DMS153 treated with DMSO at 0.1 percent for 48 hours (cell line): ENCODE measurements around the gene SDR42E1.

Experiments used
- DNase-seq: peaks from one replicate; lab custom pipeline; 2025; ENCODE audit not compliant: unreplicated experiment; lab: John Stamatoyannopoulos, UW

The SDR42E1 gene, protein sequence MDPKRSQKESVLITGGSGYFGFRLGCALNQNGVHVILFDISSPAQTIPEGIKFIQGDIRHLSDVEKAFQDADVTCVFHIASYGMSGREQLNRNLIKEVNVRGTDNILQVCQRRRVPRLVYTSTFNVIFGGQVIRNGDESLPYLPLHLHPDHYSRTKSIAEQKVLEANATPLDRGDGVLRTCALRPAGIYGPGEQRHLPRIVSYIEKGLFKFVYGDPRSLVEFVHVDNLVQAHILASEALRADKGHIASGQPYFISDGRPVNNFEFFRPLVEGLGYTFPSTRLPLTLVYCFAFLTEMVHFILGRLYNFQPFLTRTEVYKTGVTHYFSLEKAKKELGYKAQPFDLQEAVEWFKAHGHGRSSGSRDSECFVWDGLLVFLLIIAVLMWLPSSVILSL

DNA sequence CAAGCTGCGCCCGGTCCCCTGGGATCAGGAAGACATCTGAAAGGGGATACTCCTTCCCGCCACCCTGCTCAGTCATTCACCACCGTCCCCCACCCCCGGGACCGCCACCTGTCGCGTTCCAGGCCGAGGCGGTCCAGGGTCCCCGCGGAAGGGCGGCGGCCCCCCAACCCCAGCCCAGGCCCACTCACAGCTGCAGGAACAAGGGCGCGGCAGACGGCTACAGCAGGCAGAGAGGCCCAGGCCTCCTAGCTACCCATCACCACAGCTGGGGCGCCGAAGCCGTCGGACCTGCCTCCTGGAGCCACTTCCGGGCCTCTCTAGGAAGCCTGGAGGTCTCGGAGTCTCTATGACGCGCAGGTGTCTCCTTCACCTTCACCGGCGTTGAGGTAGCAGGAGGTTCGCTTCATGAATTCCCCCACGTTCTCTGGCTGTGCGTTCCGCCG, at the start of gene SDR42E1:
SDR42E1 (minus strand) TSS at position 272 of the 443 bp plus-strand sequence. CDS start 10,612 bp downstream, outside the sequence.
- peak; percentile 77 for DNase-seq

DNA sequence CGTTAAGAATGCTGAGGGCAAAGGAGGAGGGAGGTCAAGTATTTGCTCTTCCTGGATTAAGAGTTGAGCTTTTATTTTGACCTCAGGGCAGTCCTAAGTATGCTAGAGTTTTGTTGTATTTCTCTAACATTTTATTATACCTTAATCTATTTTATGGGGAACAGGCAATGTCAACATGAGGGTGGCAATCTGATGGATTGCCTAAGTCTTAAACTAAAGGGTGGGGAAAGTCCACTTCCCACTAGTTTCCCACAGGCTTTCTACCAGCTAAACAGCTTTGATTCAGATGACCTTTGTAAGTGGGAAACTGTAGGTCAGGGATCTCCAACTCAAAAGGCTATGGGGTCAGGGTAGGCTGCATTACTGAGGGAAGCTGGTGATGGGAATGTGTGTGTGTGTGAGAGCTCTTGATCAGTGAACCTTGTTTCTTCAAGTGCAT, 48.7 kb upstream of the SDR42E1 start:
- no peak for DNase-seq

DNA sequence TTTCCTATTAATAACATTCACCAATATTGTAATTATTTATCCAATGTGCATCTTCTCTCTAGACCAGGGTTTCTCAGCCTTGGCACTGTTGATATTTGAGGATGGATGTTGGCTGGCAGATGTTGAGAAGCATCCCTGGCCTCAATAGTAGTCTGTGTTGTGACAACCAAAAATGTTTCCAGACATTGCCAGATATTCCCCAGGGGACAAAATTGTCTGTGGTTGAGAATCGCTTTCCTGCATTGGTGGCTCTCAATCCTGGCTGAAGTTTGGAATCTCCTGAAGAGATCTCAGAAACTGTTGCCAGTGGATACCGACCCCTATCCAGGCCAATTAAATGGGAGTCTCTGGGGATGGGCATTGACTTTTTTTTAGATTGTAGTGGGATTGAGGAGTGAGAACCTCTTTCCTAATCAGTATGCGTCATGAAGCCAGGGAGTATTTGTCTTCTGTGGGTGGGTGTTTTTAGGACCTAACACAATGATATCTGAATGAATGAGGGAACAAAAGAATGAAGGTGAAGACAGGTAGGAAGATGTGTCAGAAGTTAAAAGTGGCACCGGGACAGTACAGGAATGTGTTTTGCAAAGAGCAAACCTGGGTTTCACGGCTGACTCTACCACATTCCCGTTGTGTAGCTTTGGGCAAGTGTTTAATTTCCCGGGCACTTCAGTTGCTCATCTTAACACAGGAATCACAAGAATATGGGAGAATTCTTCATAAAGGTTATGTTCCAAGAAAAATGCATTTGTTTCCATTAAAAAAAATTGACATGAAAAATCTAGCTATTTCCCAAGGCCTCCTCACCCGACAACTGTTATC, 48.1 kb upstream of the SDR42E1 start:
- no peak for DNase-seq

DNA sequence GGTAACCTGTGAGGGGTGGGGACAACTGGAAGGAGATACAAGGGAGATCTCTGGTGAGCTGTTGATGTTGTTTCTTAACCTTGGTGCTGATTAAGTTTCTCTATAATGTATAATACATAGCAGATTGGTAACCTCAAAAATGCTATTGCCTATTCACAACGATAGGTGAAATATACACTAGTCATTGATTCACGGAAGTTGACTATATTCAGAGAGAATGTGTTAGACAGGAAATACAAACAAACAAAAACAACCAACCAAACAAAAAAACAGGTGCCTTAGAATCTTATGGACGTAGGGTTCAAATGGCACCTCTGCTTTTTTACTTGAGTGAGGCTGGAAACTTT, 45.3 kb upstream of the SDR42E1 start:
- no peak for DNase-seq

DNA sequence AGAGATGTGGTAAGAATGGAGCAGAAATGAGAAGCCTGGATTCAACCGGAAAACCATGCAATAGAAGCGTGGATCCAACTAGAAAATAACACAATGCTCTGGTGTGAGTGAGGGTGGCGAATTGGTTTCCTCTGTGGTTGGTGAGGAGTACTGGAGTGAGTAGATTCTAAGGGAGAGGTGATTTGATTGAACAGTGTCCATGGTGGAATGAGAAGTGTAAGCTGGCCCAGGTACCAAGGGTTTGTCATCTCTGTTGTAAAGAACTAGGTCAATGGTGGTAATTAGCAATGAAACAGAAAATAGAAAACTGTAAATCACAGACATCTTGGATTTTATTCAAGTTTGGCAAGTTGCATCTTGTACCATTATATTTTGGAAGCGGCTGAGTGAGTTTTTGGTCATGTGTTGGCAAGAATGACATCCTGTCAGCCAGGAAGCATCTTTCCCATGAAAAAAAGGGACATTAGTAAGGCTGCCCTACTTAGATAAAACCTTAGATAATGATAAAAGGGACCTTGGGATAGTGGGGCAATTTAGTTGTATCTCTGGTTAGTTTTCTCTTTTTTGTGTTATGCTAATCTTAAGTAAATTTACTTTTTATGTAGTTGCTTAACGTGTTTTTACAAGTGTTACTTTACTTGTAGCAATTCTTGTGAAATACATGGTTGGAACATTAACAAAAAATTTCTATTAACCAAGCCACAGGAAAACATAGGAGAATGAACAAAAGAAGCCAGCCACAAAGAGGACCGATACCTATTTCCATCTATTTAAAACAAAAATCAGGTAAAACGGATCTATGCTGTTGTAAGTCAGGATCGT, 44.7 kb upstream of the SDR42E1 start:
- no peak for DNase-seq

DNA sequence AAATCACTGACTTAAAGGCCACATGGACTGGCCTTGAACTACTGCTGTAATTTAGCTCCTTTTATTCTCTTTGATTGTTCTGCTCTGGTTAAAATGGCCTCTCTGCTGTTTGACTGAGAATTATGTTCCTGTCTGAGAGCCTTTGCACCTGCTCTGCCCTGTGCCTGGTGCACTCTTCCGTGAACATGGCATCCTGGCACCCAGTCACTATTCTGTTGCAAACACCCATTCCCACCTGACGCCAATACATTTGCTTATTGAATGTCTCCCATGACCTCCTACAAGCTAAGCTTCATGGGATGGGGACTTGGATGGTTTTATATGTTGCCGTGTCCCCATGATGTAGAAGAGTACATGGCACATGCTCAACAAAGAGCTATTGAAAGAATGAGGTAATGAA, 43.8 kb upstream of the SDR42E1 start:
- no peak for DNase-seq

DNA sequence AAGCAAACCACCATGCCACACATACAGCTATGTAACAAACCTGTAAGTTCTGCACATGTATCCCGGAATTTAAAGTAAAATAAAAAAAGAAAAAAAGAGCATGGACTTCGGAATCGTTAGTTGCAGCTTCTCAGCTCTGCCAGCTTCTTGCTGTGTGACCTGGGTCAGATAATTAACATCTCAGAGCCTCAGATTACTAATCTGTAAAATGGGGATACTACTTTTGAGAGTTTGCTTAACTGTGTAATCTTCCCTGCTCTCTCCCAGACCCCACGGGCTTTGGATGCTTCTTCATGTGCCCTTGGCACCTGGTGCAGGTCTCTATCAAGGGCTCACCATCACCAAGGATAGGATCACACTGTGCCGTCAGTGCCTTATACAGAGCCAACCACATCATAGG, 40.4 kb upstream of the SDR42E1 start:
- DNase-seq = no peak

DNA sequence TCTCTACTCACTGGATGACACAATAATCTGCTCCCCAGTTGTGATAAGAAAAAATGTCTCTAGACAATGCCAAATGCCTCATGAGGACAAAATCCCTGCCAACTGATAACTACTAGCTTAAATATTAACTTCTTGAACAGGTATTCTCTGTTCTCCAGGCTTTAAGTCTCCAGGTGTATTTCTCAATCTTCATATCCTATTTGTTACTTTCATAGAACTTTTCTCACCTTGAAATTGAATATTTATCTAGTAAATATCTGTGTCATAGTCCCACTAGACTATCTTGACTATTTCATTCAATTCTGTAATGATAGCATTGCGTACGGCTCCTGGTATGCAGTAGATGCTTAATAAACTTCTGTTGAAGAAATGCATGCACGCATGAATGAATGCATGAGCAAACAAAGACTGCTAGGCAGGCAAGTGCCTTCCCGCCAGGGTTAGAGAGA, 39.7 kb upstream of the SDR42E1 start:
- DNase-seq = no peak

DNA sequence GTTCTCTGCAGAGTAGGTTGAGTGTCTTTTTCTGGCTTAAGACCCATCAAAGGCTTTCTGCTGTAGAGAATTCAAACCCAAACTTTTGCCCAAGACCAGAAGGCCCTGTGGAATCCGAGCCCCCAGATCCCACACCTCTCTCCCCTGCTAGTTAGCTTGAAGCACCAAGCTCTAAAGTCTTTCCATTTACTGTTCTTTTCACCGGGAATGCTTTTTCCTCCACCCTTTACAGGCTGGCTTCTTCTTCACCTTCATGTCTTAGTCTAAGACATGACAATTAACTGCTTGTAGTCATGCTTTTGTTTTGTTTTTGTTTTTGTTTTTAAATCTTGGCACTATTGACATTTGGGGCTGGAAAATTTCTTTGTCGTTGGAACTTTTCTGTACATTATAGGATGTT, 39.2 kb upstream of the SDR42E1 start:
- no peak for DNase-seq

DNA sequence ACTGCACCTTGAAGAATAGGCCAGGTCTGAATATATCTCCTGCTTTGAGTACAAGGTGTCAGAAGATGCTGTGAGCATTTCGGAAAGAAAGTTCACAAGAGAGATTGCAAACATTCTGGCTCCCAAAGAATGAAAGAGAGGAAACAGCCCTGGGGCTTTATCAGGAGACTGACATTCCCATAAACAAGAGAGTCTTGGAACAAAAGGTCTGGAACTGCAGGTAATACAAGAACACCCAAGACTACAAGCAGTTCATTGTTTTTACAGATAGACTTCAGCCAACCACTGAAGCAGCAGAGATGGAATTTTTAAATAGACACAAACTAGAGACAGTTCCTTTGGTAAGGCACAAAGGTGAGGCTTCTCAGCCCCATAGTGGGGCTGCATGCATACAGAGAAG, 38.2 kb upstream of the SDR42E1 start:
- no peak for DNase-seq

DNA sequence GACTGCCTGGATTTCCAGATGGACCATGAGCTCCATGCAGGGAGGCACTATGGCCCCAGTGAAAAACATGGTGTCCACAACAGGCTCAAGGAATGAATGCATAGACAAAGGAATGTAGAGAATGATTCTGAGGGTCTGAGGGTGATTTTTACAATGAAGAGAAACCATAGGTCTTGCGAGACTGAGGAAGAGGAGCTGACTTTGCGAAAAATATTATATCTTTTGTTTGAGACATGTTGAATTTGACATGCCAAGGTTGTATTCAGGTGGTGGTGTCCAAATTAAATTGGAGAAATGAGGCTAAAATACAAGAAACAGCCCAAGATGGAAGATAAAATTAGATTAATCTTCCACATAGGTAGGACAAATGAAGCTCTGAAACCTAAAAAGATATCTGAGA, 36.5 kb upstream of the SDR42E1 start:
- no peak for DNase-seq

DNA sequence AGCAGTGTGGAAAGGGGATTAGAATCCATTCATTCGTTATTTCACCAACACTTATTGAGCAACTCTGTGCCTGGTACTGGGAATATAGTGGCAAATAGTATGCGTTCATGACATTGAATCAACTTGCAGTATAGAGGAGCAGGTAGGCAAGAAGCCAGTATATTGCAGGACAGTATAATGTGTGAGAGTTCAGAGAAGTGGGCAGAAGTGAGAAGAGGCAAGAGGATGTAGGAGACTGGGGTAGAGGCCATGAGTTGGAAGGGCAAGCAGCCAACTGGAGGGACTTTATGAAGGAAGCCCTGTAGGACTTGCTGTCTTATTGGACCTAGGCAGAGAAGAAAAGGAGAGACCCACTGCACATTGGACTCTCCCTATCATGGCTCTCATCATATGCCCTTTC, 36.1 kb upstream of the SDR42E1 start:
- DNase-seq = no peak

DNA sequence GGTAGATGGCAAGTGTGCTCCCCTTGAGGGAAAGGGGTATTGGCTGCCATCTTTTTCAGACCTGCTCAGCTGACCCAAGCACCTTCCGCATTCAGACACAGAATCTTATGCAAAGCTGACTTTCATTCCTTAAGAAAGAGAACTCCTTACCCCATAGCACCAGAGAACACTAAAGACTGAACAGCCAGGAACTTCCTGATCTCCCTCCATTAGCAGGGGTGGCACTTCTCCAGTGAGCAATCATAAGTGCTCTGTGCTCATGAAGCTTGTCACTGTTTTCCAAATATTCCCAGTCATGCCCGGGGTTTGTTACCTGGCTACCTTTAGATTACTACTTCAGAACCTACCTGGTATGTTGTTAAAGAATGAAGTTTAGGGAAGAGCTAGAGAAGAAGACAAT, 35.7 kb upstream of the SDR42E1 start:
- DNase-seq = no peak

DNA sequence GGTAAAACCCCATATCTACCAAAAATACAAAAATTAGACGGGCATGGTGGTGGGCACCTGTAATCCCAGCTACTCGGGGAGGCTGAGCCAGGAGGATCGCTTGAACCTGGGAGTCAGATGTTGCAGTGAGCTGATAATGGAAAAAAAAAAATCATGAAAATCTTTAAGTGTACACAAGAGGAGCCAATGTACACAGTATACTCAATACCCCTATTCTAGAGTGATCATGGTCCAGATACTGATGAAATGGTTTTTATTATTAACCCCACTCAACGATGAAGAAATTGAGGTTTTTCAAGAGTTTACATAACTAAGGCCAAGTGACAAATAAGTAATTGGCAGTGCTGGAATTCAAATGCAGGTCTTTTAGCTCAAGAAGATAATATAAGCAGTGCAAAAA, 35.3 kb upstream of the SDR42E1 start:
- DNase-seq = no peak

DNA sequence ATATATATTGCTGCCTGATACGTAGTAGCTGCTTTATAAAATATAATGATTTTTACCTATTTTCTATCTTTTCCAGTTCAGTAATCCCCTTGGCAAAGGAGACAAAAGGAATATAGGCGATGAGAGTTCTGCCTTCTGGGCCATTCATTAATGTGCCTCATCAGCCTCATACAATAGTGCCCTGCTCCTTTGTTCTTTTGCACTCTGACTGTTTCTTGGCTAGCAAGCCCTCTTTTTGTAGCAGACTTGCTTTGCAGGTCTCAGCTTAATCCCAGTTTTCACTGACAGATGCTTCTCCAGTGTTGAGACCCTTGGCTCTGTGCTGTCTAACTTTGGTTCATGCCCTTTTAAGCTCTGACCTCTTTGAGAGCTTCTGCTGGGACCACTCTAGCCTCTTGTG, 34.2 kb upstream of the SDR42E1 start:
- DNase-seq = no peak

DNA sequence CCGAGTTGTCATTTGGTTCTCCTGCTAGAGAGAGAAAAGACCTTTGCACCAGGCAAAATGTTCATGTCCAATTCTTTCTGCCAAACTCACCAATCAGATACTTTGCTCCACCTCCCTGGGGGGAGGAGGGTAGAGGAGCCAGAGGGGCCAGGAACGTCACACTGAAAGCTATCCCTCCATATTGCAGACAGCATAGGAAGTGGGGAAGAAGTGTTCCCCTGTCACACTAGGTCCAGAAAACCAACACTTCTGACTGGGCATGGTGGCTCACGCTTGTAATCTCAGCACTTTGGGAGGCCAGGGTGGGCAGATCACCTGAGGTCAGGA, 33.3 kb upstream of the SDR42E1 start:
- no peak for DNase-seq

DNA sequence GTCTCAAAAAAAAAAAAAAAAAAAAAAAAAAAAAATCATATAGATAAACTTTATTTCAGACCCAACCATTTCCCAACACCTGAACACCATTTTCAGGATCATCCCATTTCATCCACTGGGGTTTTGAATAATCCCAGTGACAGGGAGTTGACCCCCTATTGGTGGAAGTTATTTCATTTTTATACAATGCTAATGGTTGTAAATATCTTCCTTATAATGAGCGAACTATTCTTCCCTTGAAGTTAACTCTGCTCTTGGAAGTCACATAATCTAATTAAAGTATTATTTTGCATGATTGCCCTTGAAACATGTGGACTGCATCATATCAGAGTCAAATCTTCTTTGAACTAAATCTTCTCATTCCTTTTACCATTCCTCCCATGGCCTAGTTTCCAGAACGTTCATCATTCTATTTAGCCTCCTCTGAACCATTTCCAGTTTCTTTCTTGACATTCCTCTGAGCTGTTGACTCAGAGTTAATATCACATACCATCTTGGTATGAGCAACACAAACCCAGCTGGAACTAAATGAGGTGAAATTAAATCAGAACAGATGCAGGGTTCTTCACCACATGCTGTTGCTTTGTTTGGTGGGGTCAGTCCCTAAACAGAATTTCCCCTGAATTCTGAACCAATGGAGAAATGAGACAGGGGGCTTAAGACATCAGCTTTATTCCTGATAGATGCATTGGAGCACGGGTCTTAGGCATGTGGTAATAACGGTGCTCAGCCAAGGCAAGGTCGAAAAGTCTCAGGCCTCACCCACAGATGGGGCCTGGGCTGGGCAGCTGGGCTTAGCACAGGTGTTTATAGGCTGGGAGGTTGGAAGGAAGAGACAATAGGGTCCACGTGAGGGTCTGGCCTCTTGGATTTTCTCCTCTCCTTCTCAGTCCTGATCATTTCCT, 32.7 kb upstream of the SDR42E1 start:
- no peak for DNase-seq

DNA sequence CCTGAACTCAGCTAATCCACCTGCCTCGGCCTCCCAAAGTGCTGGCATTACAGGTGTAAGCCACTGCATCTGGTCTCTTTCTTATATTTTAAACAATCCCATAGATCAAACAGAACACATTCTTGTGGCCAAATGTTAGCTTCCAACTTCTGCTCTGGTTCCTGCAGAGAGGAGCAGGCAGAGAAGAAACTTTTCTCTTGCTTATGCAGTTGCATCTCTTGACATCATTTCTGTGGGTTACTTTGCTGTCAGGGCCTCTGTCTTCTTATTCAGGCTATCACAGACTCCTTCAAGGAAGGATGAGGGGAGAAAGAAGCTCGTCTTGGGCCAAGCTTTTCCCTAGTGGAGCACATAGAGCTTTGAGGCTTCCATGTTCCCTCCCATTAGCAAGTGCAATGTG, 31.6 kb upstream of the SDR42E1 start:
- no peak for DNase-seq

DNA sequence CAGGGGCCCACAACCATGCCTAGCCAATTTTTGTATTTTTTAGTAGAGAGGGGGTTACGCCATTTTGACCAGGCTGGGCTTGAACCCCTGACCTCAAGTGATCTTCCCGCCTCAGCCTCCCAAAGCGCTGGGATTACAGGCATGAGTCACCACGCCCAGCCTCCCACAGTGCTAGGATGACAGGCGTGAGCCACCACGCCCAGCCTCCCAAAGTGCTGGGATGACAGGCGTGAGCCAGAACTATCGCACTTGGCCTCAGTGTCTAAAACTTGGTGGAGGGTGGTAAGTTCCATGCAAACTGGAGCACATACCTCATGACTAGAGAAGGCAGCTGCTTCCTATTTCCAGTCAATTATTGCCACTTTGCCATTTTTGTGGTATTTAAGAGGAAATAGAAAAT, 30.9 kb upstream of the SDR42E1 start:
- DNase-seq = no peak

DNA sequence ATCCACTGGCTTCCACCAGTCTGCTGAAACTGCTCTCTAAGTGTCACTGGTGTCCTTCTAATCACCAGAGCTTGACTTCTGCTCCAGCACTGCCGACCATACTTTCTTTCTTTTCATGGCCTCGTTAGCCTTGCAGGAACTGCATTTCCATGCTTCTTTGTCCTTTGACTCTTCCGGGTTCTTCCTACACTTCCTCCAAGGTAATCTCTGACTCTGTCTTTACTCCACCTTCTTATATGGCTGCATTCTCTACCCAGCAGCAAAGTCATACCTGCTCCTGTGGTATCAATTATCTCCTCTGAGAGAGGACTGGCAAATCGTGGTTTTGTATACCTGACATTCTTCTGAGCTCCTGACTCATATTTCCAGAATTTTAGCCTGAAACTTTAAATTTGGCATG, 30.3 kb upstream of the SDR42E1 start:
- no peak for DNase-seq

DNA sequence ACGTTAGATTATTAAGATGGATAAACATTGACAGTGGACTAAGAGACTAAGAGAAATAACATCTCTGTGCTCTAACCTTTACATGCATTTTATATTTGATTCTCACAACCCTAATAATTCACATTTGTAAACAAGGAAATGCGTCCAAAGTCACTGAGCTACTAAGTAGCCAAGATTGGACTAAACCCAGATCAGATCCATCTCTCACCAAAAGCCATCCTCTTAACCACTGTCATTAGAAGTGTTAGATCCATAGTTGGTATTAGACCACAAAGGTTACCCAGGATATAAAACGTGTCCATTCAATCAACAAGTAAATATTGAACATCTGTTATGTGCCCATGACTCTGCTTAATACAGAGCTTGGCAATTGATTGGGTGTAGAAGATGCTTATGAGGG, 29.0 kb upstream of the SDR42E1 start:
- no peak for DNase-seq
